Activated CD4-positive, alpha-beta T cell treated with anti-CD3 and anti-CD28 coated beads, Interleukin-2, amount 10 ng/mL, durations not matched to agents 7 days and 5 days (primary cell): ENCODE measurements around the gene NT5C3B. TPM values are rescaled to one million over a fixed set of nuclear protein-coding genes. Genes with fewer than 3 reads are reported as not detected.
A peak's percentile ranks its signal among the peaks of the same experiment; 100 is the strongest.

Experiments
- CTCF ChIA-PET: fragments of 350-600 bp; sonication (Branson Sonifier 250); formaldehyde crosslinking; loops from one replicate; lab custom pipeline; 2021; ENCODE audit warnings: antibody characterized with exemption; lab: Charles Lee
- POLR2A ChIA-PET: fragments of 350-600 bp; sonication (Branson Sonifier 250); formaldehyde crosslinking; loops from one replicate; lab custom pipeline; 2021; ENCODE audit warnings: antibody characterized with exemption; lab: Charles Lee
- DNase-seq: peaks from one replicate; pipeline ENCODE4 v3.0.0-alpha.2; 2020
- H3K27ac Mint-ChIP-seq: one replicate; pipeline ENCODE4 v1.8.0; 2021; ENCODE audit warnings: mild to moderate bottlenecking, moderate library complexity, mixed read lengths
- H3K27me3 Mint-ChIP-seq: one replicate; pipeline ENCODE4 v1.8.0; 2021; ENCODE audit warnings: mixed read lengths
- H3K36me3 Mint-ChIP-seq: one replicate; pipeline ENCODE4 v1.8.0; 2021; ENCODE audit warnings: low read depth, mixed read lengths
- H3K4me1 Mint-ChIP-seq: one replicate; pipeline ENCODE4 v1.8.0; 2021; ENCODE audit warnings: mixed read lengths
- H3K4me3 Mint-ChIP-seq: one replicate; pipeline ENCODE4 v1.8.0; 2021; ENCODE audit warnings: mild to moderate bottlenecking, moderate library complexity, mixed read lengths
- H3K9me3 Mint-ChIP-seq: one replicate; pipeline ENCODE4 v1.8.0; 2021; ENCODE audit warnings: mixed read lengths
- total RNA-seq, 2 experiments: library from RNA; stranded (reverse); gene quantifications; one replicate each; pipeline ENCODE4 v1.2.3, GENCODE V29; 2021

NT5C3B gene
- total RNA-seq, 2 experiments from 2014 or later: 13.7 to 17.7 TPM

DNA sequence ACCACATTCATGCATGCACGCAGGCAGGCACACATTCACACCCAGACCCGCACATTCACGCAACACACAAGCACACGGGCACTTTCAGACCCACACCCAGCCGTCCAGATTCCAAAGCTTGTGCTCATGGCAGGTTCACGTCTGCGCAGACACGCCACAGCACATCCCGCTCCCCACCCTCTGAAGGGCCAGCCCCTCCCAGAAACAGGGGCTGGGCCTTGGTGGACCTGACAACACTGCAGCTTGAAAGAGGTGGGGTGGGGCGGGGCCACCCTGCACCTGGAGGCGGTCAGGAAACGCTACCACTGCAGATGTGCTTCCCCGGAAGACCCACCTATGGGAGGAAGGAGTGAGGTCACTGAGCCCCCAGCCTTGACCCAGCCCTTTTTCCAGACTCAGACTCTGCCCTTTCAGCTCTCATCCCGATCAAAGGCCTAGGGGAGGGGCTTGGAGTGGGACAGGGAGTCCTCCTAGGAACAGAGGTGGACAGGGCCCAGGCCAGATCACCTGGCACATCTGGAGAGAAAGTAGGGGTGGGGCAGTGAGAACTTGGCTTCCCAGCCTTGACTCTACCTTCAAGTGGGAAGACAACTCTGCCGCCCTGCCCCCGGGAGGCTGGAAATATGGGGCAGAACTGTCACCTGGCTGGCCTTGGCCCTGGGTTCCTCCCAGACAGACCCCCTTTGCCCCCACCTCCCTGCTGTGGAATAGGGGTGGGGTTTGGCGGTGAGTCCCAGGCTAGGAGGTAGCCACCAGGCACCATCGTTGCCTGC, 35.2 kb downstream of the NT5C3B start:
- DNase-seq: no peak
- Mint-ChIP-seq H3K27ac (no peak overlapping the region), H3K4me1 (peaks cover 11% of the 10 kb centered on the region), H3K27me3 (no peaks in the 10 kb centered on the region), H3K9me3 (no peaks in the 10 kb centered on the region), H3K36me3 (no peaks in the 10 kb centered on the region), H3K4me3 (no peak overlapping the region)
- CTCF ChIA-PET: interaction anchor here (0.6 to 1.7 kb wide), 11 partner anchors 10 to 233 kb away, joined by 3 to 8 read pairs (median 3); partner anchors contain the start of genes JUP and P3H4
- POLR2A ChIA-PET: interaction anchor here (0.6 kb wide), 1 partner anchor 233 kb away, joined by 3 read pairs; no protein-coding TSS in a partner anchor

DNA sequence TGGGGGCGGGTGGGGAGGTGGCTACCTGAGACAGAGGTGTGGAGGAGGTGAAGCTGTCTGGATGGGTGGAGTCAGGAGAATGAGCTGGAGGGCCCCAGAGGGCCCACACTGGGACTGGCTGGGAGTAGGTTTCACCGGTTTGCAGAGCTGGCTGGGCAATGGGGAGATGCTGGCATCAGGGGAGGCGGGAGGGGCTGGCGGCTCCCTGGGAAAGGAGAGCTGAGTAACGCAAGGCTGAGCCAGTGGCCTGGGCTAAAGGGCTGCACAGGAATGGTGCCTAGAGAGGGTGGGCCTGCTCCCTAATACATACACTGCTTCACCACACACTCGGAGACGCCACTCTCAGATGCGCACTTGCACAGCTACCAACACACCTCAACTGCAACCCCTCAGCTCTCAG, 36.7 kb downstream of the NT5C3B start:
- no peaks in the 10 kb centered on the region for H3K27me3 Mint-ChIP-seq
- H3K9me3 Mint-ChIP-seq: no peaks in the 10 kb centered on the region
- CTCF ChIA-PET: interaction anchor here (1.0 to 1.4 kb wide), 5 partner anchors 9 to 69 kb away, joined by 3 to 5 read pairs (median 3); no protein-coding TSS in a partner anchor
- POLR2A ChIA-PET: no interaction called here
- no peak overlapping the region for H3K4me3 Mint-ChIP-seq
- no peak overlapping the region for H3K27ac Mint-ChIP-seq
- H3K4me1 Mint-ChIP-seq: peaks cover 11% of the 10 kb centered on the region
- DNase-seq: no peak
- no peaks in the 10 kb centered on the region for H3K36me3 Mint-ChIP-seq

DNA sequence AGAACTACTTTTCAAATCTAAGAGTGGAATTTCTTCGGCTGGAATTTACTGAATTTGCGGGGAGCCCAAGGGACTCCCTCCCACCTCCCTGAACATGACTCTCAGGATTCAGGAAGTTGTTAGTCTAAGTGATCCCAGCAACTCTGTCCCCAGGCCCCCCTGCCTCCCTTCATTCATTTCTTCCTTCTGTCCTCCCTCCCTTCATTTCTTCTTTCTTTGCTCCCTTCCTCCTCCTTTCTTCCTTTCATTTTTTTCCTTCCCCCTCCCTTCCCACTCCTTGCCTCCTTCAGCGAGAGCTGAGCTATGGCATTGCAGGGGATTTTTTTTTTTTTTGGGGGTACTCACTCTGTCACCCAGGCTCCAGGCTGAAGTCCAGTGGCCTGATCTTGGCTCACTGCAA, 38.7 kb downstream of the NT5C3B start:
- Mint-ChIP-seq H3K27ac (no peak overlapping the region), H3K4me3 (no peak overlapping the region), H3K9me3 (no peaks in the 10 kb centered on the region), H3K36me3 (no peaks in the 10 kb centered on the region), H3K4me1 (peaks cover 14% of the 10 kb centered on the region), H3K27me3 (no peaks in the 10 kb centered on the region)
- CTCF ChIA-PET: no interaction called here
- POLR2A ChIA-PET: no interaction called here
- DNase-seq: no peak

DNA sequence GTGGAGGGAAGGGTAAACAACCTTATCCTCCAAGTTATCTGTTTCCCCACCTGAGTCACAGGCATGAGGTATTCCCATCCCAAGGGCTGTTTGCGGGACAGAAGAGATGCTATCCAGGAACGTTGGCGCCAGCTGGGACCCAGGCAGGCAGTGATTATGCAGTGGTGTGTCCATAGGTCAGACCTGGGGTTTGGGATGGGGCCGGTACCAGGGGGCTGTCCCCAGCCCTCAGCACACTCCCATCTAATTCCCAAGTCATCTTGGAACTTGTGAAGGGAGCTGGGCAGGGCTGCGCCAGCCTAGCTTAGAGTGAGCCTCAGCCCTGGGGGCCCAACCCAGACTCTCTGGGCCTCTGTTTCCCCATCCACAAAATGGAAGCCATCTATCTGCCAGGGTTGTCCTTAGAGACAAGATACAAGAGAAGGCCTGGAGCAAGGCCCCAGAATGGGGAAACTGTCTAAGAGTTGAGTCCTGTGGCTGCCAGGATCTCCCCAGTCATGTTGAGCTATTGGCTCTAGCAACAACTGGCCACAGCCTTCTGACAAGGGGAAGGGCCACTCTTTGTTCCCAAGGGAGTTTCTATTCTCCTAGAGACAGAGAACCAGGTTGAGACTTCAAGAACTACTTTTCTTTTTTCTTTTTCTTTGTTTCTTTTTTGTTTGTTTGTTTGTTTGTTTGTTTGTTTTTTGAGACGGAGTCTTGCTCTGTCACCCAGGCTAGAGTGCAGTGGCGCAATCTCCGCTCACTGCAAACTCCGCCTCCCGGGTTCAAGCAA, 39.7 kb downstream of the NT5C3B start:
- ChIA-PET POLR2A (no interaction called here), CTCF (interaction anchor here (0.6 to 1.0 kb wide), 2 partner anchors 10 to 150 kb away, joined by 3 to 4 read pairs; partner anchors contain the start of gene JUP)
- no peak for DNase-seq
- Mint-ChIP-seq H3K27me3 (no peaks in the 10 kb centered on the region), H3K4me1 (peaks cover 14% of the 10 kb centered on the region), H3K36me3 (no peaks in the 10 kb centered on the region), H3K27ac (no peak overlapping the region), H3K9me3 (no peaks in the 10 kb centered on the region), H3K4me3 (no peak overlapping the region)

DNA sequence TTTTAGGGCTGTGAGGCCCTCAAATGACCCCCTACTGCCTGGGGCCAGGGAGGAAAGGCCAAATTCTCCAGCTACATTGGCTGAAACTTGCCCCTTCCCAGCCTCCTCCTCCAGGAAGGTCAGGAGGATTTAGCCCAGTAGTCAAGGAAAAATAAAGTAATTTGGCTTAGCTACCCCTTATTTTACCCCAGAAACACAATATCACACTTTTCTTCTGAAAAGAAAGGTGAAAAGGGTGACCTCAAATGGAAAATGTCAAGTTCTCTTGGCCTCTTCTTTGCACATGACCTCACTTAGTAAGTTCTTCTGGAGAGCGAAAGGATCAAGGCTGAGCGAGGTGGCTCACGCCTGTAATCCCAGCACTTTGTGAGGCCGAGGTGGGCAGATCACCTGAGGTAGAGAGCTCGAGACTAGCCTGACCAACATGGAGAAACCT, 41.5 kb downstream of the NT5C3B start:
- ChIA-PET POLR2A (interaction anchor here (0.6 kb wide), 1 partner anchor 106 kb away, joined by 3 read pairs; no protein-coding TSS in a partner anchor), CTCF (interaction anchor here (0.7 kb wide), 2 partner anchors 10 to 371 kb away, joined by 3 read pairs; no protein-coding TSS in a partner anchor)
- peaks cover 14% of the 10 kb centered on the region for H3K4me1 Mint-ChIP-seq
- H3K27me3 Mint-ChIP-seq: no peaks in the 10 kb centered on the region
- DNase-seq: no peak
- no peak overlapping the region for H3K4me3 Mint-ChIP-seq
- no peaks in the 10 kb centered on the region for H3K9me3 Mint-ChIP-seq
- no peak overlapping the region for H3K27ac Mint-ChIP-seq
- no peaks in the 10 kb centered on the region for H3K36me3 Mint-ChIP-seq

DNA sequence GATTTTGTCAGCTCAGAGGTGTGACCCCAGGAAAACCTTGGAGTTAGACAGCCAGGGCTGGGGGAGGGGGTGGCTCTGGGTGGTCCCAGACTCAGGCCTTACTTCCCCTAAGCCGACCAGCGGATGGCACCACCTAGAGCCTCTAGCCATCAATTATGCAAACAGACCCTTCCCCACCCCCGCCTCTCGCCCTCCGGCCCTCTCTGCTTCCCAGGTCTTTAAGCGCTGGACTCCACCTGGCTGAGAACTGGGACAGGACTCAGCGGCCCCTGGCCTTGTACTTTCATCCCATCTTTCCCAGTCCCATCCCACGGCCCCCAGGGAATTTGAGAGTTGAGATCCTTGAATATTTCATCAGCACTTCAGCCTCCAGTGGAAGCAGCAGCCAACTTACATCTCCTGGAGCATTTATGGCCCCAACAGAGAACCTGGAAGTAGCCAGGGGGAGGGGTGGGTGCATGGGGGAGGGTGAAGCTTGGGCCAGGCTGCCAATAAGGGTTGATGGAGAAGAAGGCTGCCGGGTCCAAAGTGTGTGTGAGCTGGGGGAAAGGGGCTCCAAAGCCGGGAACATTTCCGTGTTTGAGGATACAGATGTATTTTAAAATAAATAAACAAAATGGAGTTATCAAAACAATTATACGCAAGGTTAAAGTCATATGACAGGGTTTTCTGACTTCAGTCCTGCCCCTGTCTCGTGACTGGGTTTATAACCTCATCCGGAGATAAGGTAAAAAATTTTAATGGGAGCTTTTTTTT, 42.1 kb downstream of the NT5C3B start:
- Mint-ChIP-seq H3K36me3 (no peaks in the 10 kb centered on the region), H3K9me3 (no peaks in the 10 kb centered on the region), H3K27me3 (peaks cover 3% of the 10 kb centered on the region), H3K4me3 (no peak overlapping the region), H3K27ac (no peak overlapping the region), H3K4me1 (peaks cover 17% of the 10 kb centered on the region)
- no peak for DNase-seq
- ChIA-PET CTCF (interaction anchor here (0.7 kb wide), 2 partner anchors 9 to 372 kb away, joined by 3 read pairs; no protein-coding TSS in a partner anchor), POLR2A (interaction anchor here (0.6 kb wide), 1 partner anchor 106 kb away, joined by 3 read pairs; no protein-coding TSS in a partner anchor)

DNA sequence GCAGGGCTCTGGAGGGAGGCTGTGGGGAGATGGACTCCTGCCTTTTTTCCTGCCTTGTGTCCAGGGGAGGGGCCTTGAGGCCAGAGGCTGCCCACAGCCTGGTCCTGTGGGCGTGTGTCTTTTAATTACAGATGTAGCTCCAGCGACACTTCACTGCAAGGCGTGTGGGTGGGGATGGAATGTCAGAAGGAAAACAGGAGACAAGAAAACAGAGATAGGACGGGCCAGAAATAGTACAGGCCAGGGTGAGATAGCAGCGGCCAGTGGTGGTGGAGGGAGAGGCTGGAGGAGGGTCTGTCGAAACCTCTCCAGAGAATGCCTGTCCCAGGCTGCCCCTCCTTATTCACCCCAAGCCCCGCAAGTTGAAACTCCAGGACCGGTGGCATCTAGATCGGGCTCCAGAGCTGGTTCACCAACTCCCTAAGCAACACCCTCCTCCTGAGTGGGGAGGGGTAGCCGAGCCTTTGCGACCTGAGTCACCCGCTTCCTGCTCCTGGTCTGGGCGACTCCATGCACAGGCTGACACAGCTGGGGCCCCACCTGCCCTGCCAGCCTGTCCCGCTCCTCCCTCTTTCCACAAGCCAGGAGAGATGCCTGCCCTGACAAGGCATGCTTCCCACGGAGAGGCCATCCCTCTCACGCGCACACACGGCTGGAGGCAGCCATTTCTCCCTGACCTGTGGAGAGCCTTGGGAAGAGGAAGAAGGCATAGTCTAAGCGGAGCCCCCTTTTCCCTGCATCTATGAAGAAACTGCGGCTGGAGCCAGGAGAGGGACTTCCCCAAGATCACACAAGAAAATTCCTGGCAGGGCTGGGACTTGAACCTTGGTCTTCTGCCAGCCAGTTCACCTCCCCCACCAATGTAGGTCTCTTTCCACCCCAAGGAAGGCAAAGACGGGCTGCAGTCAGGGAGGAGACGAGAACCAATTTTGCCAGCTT, 42.9 kb downstream of the NT5C3B start:
- H3K9me3 Mint-ChIP-seq: no peaks in the 10 kb centered on the region
- peaks cover 7% of the 10 kb centered on the region for H3K27me3 Mint-ChIP-seq
- POLR2A ChIA-PET: no interaction called here
- H3K4me1 Mint-ChIP-seq: peaks cover 24% of the 10 kb centered on the region
- no peak overlapping the region for H3K27ac Mint-ChIP-seq
- no peaks in the 10 kb centered on the region for H3K36me3 Mint-ChIP-seq
- CTCF ChIA-PET: no interaction called here
- H3K4me3 Mint-ChIP-seq: no peak overlapping the region
- no peak for DNase-seq

DNA sequence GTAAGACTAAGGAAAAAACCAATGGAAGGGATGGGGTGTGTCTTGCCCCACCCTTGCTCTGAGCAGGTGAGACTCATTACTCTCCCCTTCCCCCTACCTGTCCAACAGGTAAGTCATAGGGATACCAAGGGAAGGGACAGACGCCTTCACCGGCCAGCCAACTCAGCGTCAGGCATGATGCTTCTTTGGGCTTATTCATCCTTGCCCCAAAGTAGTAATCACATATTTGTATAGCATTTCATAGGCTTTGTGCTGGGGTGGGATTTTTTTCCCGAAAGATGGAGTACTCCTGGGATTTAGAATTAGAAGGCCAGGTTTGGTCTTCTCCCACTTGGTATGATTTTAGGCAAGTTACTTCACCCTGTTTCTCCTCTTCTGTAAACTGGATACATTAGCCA, 49.0 kb downstream of the NT5C3B start:
- H3K36me3 Mint-ChIP-seq: no peaks in the 10 kb centered on the region
- H3K4me1 Mint-ChIP-seq: peaks cover 35% of the 10 kb centered on the region
- peak overlapping the region; percentile 50 for H3K27ac Mint-ChIP-seq
- CTCF ChIA-PET: interaction anchor here (0.9 to 2.1 kb wide), 7 partner anchors 9 to 25 kb away, joined by 3 to 8 read pairs (median 4); partner anchors contain the start of gene P3H4
- POLR2A ChIA-PET: no interaction called here
- H3K9me3 Mint-ChIP-seq: no peaks in the 10 kb centered on the region
- DNase-seq: no peak
- peaks cover 34% of the 10 kb centered on the region for H3K27me3 Mint-ChIP-seq
- peak overlapping the region; percentile 56 for H3K4me3 Mint-ChIP-seq

DNA sequence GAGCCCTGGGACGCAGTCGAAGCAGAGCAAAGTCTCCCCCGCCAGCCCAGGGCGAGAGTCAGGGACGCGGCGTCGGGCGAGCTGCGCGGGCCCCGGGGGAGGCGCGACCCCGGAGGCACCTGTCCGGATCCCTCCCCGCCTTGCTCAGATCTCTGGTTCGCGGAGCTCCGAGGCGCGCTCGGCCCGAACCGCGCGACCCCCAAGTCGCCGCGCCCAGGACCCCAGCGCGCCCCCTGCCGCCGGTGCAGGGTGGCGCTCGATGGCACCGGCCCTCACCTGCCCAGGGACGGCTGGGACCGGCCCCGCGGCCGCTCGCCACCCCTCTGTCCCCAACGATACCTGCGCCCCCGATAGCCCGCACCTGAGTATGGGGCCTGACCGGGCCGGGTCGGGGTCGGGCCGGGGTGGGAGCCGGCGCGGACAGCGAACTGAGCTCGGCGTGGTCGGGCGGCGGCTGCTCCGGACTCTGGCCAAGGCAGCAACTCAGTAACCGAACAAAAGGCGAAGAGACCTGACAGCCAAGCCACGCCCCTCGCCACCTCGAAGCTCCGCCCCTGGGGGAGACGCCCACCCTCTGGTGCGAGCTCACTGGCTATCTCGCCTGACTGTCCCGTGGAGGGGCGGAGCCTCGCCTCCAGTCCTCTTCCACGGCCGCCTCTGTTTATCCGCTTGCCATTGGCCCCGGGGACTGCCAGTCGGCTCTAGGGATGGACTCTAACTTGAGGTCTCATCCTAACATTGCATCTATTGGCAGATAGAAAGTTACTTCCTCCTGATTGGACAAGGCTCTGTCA, 49.6 kb downstream of the NT5C3B start, which contains the start of gene JUP:
JUP (minus strand) TSS at position 485 of the 794 bp plus-strand sequence. CDS start 14,857 bp downstream, outside the sequence.
- Mint-ChIP-seq H3K4me1 (peaks cover 32% of the 10 kb centered on the region), H3K36me3 (no peaks in the 10 kb centered on the region), H3K27me3 (peaks cover 37% of the 10 kb centered on the region), H3K4me3 (peak within 1 kb of the TSS; percentile 56), H3K9me3 (no peaks in the 10 kb centered on the region), H3K27ac (peak within 1 kb of the TSS; percentile 50)
- ChIA-PET CTCF (interaction anchor here (0.5 to 2.1 kb wide), 8 partner anchors 8 to 36 kb away, joined by 3 to 8 read pairs (median 4); partner anchors contain the start of gene P3H4), POLR2A (no interaction called here)
- DNase-seq: peak; percentile 89

DNA sequence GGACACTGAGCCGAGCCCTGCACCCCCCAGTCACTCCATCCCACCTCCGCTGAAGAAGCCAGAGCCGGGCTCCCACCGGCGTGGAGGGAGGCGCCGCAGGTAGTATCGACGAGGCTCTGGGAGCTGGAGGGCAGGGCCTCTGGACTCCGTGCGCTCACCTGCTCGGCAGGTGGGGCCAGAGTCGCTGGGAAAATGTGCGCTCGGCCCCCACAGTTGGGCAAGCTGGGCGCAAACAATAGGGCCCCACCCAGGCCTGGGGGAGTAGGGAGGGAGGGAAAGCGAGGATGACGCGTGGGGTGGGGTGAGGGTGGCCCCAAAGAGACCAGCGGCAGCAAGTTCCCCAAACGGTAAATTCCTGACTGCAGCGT, 50.2 kb downstream of the NT5C3B start:
- H3K36me3 Mint-ChIP-seq: no peaks in the 10 kb centered on the region
- no peaks in the 10 kb centered on the region for H3K9me3 Mint-ChIP-seq
- no peak for DNase-seq
- POLR2A ChIA-PET: no interaction called here
- H3K27me3 Mint-ChIP-seq: peaks cover 37% of the 10 kb centered on the region
- CTCF ChIA-PET: interaction anchor here (0.5 to 1.8 kb wide), 5 partner anchors 11 to 36 kb away, joined by 4 to 6 read pairs (median 4); partner anchors contain the start of gene P3H4
- H3K27ac Mint-ChIP-seq: no peak overlapping the region
- H3K4me3 Mint-ChIP-seq: no peak overlapping the region
- peaks cover 32% of the 10 kb centered on the region for H3K4me1 Mint-ChIP-seq
